ENCODE data around the gene DNAJC17. TPM values are rescaled to one million over a fixed set of nuclear protein-coding genes. Genes with fewer than 3 reads are reported as not detected.

Gene DNAJC17
- total and polyA plus RNA-seq, 2 of the 13 experiments (the other 11 are each of a cell fraction or from before 2014, with no cell fraction given), result 22.2 to 26.5 TPM

DNA sequence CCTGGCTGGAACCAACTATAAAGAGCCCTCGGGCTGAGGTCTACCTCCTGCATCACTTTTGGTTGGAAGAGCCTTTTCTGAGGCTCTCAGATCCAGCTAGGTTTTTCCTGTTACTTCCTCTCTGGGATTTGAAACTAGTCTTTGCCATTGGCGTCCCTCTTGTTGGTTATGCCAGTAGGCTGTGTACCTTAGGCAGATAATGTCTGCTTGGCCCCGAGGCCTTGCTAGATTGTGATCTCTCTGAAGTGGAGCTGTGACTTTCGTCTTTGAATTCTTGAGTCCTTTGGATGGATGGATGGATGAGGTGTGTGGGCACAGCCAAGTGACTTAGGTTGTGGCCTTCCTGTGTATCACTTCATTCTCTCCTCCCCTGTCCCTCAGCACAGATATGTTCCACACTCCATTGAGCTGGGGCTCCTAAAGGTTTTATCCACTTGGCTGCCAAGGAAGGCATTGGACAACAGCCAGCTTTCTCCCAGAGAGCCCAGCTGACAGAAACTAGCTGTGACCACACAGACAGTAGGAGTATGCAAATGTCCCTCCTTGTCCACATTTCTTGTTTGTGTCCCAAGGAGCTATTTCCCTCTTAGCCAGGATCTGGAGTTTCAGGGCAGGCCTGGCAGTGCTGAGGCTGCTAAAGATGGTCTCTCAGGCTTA, 7.9 kb upstream of the DNAJC17 start:
- no peak for ATAC-seq
- no peaks in the 10 kb centered on the region for H4K20me1 ChIP-seq (ENCODE audit: insufficient read depth, low read length)
- no peaks in the 10 kb centered on the region for H3K79me2 ChIP-seq (ENCODE audit: insufficient read depth, low read length)
- no peak overlapping the region for H3K4me3 ChIP-seq (replicated peaks in 1 of 3; ENCODE audit: insufficient read depth in 1 of 3, low read depth in 2 of 3, low read length in 3 of 3)
- no peak overlapping the region for H3K9ac ChIP-seq (ENCODE audit: insufficient read depth, low read depth, low read length)
- no peak overlapping the region for H3K4me2 ChIP-seq (ENCODE audit: low read depth, low read length)
- intact Hi-C loops (cut with micrococcal nuclease; ENCODE audit: unreplicated experiment), result no loop called here
- no peak overlapping the region for H3K27ac ChIP-seq (ENCODE audit: extremely low read length, insufficient read depth, low read length)
- H3K9me3 ChIP-seq (ENCODE audit: low read length), result no peaks in the 10 kb centered on the region
- DNase-seq (ENCODE audit: low spot score), result no peak
- ChIA-PET CTCF (ENCODE audit: low intra/inter-chr PET ratio, low total read pairs) (no interaction called here), POLR2A (interaction anchor here (0.5 kb wide), 1 partner anchor 61 kb away, joined by 4 read pairs; no protein-coding TSS in a partner anchor)
- WGBS (ENCODE audit: low lambda C conversion rate), result 92% methylated on average over 4 of the region's 4 CpGs
- in situ Hi-C loops (cut with HindIII; ENCODE audit: extremely low pct_ligation_motif_present, low pct_unique_long_range_greater_than_20kb), result no loop called here
- no peak overlapping the region for H2AFZ ChIP-seq (ENCODE audit: low read length)
- no peaks in the 10 kb centered on the region for H3K4me1 ChIP-seq (ENCODE audit: insufficient read depth, low read length)
- BruUV-seq (replicated peaks), result no TSS peak
- no peak for FAIRE-seq
- H3K36me3 ChIP-seq (replicated peaks in 1 of 2; ENCODE audit: control insufficient read depth in 1 of 2, insufficient read depth in 2 of 2, low read length in 2 of 2), result peaks cover 8 to 11% of the 10 kb centered on the region in 2 experiments
- no peaks in the 10 kb centered on the region for H3K27me3 ChIP-seq (ENCODE audit: control insufficient read depth in 1 of 2, insufficient read depth in 2 of 2, low read length in 2 of 2)
- TF ChIP-seq POGZ (CRISPR knock-in tag; IDR thresholded peaks at IDR 0.05) (no peak), NFKBIZ (CRISPR knock-in tag; IDR thresholded peaks at IDR 0.05) (no peak), ZNF572 (CRISPR knock-in tag; IDR thresholded peaks at IDR 0.05) (no peak), ASH2L (IDR thresholded peaks at IDR 0.05; ENCODE audit: insufficient read length, low read depth, low read length) (no peak), ZSCAN30 (CRISPR knock-in tag; IDR thresholded peaks at IDR 0.05) (no peak), SRY (CRISPR knock-in tag; IDR thresholded peaks at IDR 0.05) (no peak), MXD4 (CRISPR knock-in tag; IDR thresholded peaks at IDR 0.05) (no peak), RAD21 (CRISPR knock-in tag; IDR thresholded peaks at IDR 0.05) (no peak), ZBTB7B (CRISPR knock-in tag; IDR thresholded peaks at IDR 0.05) (no peak), ISL2 (CRISPR knock-in tag; IDR thresholded peaks at IDR 0.05) (no peak)
- TF ChIP-seq, protein P1, sequence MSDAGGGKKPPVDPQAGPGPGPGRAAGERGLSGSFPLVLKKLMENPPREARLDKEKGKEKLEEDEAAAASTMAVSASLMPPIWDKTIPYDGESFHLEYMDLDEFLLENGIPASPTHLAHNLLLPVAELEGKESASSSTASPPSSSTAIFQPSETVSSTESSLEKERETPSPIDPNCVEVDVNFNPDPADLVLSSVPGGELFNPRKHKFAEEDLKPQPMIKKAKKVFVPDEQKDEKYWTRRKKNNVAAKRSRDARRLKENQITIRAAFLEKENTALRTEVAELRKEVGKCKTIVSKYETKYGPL (CRISPR knock-in tag; IDR thresholded peaks at IDR 0.05), result no peak
- TF ChIP-seq, protein P2, sequence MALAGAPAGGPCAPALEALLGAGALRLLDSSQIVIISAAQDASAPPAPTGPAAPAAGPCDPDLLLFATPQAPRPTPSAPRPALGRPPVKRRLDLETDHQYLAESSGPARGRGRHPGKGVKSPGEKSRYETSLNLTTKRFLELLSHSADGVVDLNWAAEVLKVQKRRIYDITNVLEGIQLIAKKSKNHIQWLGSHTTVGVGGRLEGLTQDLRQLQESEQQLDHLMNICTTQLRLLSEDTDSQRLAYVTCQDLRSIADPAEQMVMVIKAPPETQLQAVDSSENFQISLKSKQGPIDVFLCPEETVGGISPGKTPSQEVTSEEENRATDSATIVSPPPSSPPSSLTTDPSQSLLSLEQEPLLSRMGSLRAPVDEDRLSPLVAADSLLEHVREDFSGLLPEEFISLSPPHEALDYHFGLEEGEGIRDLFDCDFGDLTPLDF (CRISPR knock-in tag; IDR thresholded peaks at IDR 0.05), result no peak
- TF ChIP-seq, protein P3, sequence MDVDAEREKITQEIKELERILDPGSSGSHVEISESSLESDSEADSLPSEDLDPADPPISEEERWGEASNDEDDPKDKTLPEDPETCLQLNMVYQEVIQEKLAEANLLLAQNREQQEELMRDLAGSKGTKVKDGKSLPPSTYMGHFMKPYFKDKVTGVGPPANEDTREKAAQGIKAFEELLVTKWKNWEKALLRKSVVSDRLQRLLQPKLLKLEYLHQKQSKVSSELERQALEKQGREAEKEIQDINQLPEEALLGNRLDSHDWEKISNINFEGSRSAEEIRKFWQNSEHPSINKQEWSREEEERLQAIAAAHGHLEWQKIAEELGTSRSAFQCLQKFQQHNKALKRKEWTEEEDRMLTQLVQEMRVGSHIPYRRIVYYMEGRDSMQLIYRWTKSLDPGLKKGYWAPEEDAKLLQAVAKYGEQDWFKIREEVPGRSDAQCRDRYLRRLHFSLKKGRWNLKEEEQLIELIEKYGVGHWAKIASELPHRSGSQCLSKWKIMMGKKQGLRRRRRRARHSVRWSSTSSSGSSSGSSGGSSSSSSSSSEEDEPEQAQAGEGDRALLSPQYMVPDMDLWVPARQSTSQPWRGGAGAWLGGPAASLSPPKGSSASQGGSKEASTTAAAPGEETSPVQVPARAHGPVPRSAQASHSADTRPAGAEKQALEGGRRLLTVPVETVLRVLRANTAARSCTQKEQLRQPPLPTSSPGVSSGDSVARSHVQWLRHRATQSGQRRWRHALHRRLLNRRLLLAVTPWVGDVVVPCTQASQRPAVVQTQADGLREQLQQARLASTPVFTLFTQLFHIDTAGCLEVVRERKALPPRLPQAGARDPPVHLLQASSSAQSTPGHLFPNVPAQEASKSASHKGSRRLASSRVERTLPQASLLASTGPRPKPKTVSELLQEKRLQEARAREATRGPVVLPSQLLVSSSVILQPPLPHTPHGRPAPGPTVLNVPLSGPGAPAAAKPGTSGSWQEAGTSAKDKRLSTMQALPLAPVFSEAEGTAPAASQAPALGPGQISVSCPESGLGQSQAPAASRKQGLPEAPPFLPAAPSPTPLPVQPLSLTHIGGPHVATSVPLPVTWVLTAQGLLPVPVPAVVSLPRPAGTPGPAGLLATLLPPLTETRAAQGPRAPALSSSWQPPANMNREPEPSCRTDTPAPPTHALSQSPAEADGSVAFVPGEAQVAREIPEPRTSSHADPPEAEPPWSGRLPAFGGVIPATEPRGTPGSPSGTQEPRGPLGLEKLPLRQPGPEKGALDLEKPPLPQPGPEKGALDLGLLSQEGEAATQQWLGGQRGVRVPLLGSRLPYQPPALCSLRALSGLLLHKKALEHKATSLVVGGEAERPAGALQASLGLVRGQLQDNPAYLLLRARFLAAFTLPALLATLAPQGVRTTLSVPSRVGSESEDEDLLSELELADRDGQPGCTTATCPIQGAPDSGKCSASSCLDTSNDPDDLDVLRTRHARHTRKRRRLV (CRISPR knock-in tag; IDR thresholded peaks at IDR 0.05), result no peak
- TF ChIP-seq, protein P4, sequence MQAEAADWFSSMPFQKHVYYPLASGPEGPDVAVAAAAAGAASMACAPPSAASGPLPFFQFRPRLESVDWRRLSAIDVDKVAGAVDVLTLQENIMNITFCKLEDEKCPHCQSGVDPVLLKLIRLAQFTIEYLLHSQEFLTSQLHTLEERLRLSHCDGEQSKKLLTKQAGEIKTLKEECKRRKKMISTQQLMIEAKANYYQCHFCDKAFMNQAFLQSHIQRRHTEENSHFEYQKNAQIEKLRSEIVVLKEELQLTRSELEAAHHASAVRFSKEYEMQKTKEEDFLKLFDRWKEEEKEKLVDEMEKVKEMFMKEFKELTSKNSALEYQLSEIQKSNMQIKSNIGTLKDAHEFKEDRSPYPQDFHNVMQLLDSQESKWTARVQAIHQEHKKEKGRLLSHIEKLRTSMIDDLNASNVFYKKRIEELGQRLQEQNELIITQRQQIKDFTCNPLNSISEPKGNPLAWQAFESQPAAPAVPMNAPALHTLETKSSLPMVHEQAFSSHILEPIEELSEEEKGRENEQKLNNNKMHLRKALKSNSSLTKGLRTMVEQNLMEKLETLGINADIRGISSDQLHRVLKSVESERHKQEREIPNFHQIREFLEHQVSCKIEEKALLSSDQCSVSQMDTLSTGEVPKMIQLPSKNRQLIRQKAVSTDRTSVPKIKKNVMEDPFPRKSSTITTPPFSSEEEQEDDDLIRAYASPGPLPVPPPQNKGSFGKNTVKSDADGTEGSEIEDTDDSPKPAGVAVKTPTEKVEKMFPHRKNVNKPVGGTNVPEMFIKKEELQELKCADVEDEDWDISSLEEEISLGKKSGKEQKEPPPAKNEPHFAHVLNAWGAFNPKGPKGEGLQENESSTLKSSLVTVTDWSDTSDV (CRISPR knock-in tag; IDR thresholded peaks at IDR 0.05), result no peak

Measured in HepG2 (cell line).